ENCODE results near the gene MUC3A.

The MUC3A gene

DNA sequence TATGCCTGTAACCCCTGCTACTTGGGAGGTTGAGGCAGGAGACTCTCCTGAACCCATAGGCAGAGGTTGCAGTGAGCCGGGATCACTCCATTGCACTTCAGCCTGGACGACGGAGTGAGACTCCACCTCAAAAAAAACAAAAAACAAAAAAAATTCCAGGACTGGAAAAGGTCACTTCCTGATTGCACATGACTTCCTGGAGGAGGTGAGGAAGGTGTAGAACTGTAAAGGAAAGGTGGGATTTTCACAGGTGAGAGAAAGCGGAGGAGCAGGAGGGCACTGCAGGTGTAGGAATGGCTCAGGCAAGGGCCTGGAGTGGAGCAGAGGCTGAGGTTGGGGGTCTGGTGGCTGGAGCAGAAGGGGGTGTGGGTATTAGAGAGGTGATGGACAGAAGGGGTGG is 3.2 kb upstream of the MUC3A start:
- no peak for DNase-seq

DNA sequence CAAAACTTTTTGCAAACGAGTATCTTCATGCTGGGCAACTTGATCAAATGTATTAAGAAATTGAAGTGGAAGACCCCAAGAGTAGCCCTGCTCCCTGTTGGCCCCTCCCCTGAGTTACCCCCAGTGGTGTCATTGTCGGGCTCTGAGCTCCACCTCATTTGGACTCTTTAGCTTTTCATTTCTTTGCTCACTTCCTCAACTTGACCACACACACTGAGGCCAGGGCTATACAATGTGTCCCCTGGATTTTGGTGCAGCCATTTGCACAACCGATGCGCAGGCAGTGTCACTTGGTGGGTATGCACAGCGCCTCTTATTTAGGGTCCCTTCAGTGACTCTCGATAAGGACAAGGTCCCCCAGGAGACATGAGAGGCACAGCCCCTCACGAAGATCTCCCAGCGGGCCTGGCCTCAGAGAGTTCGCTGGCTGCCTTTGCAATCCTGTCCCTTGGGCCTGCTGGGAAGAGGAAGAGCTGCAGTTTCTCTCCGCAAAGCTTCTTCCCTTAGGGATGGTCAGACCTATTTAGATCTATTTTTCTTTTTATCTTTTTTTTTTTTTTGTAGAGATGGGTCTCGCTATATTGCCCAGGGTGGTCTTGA is 2.5 kb upstream of the MUC3A start:
- DNase-seq, result no peak

DNA sequence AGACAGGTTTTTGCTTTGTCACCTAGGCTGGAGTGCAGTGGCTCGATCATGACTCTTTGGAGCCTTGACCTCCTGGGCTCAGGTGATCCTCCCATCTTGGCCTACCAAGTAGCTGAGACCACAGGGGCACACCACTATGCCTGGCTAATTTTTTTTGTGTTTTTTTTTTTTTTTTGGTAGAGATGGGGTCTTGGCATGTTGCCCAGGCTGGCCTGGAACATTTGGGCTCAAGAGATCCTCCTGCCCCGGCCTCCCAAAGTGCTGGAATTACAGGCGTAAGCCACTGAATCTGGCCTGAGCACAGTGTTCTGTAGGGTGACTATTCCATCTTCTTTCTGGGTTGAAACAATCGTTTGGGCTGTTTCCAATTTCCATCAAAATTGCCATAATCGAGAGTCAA is 1.5 kb upstream of the MUC3A start:
- DNase-seq, result no peak

GRCh38 chr7:100949933-100950443 is 654 bp downstream of the MUC3A start:
- DNase-seq, result no peak

- DNase-seq, result no peak
Measured at GRCh38 chr7:100951172-100951571, 1.8 kb downstream of the MUC3A start.

DNA sequence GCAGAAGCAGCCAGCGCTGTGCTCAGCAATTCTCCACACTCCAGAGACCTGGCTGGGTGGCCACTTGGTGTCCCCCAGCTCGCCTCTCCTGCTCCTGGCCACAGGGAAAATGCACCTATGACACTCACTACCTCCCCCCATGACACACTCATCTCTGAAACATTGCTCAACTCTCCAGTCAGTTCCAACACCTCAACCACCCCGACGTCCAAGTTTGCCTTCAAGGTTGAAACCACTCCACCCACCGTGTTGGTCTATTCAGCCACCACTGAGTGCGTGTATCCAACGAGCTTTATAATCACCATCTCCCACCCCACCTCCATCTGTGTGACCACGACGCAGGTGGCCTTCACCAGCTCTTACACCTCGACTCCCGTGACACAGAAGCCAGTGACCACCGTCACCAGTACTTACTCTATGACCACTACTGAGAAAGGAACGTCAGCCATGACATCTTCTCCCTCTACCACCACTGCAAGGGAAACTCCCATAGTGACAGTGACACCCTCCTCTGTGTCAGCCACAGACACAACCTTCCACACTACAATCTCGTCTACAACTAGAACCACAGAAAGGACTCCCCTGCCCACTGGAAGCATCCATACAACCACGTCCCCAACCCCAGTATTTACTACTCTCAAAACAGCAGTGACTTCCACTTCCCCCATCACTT is 2.7 kb downstream of the MUC3A start:
- no peak for DNase-seq

GRCh38 chr7:100952641-100953040 is 3.3 kb downstream of the MUC3A start:
- no peak for DNase-seq

DNA sequence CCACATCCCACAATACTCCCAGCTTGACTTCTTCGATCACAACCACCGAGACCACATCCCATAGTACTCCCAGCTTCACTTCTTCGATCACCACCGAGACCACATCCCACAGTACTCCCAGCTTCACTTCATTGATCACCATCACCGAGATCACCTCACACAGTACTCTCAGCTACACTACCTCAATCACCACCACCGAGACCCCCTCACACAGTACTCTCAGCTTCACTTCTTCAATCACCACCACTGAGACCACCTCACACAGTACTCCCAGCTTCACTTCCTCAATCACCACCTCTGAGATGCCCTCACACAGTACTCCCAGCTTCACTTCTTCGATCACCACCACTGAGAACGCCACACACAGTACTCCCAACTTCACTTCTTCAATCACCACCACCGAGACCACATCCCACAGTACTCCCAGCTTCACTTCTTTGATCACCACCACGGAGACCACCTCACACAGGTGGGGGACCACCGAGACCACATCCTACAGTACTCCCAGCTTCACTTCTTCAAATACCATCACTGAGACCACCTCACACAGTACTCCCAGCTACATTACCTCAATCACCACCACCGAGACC is 8.6 kb downstream of the MUC3A start:
- no peak for DNase-seq

DNA sequence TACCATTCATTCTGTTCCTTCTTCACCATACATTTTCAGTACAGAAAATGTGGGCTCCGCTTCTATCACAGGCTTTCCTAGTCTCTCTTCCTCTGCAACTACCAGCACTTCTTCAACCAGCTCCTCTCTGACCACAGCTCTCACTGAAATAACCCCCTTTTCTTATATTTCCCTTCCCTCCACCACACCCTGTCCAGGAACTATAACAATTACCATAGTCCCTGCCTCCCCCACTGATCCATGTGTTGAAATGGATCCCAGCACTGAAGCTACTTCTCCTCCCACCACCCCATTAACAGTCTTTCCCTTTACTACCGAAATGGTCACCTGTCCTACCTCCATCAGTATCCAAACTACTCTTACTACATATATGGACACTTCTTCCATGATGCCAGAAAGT is 10.6 kb downstream of the MUC3A start:
- DNase-seq, result no peak

DNA sequence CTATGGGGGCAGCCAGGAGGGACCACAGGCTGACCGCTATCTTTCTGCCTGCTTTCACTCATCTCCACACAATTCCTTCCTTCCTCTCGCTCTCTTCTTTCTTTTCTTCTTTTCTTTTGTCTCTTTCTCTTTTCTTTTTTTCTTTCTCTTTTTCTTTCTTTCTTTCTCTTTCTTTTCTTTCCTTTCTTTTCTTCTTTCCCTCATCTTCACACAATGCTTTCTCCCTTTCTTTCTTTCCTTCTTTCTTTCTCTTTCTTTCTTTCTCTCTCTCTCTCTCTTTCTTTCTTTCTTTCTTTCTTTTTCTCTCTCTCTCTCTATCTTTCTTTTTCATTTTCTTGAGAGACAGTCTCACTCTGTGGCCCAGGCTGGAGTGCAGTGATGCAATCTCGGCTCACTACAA is 13.2 kb downstream of the MUC3A start:
- no peak for DNase-seq

DNA sequence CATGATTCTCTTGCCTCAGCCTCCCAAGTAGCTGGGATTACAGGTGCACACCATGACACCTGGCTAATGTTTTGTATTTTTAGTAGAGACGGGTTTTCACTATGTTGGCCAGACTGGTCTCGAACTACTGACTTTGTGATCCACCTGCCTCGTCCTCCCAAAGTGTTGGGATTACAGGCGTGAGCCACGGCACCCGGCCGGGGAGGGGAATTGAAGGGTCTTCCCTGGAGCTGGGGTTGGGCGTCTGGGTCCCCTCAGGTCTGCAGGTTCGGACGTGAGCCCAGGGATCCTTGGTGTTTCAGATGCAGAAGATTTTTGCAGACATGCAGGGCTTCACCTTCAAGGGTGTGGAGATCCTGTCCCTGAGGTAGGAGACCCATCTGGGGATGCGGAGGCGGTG is 14.1 kb downstream of the MUC3A start:
- DNase-seq, result no peak

DNA sequence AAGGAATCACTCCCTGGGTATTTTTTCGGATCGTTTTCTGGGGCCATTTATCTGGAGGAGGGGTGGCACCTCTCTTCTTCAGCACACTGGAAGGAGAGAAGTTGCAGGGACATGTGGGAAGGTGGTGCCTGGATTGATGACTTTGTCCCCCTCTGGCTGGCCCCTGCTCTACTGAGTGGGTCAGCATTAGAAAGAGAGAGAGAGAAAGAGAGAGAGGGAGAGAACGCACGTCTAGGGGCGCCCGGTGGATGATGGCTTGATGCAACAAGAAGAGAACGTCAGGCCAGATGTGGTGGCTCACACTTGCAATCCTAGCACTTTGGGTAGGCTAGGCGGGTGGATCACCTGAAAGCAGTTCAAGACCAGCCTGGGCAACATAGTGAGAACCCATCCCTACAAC is 14.5 kb downstream of the MUC3A start:
- DNase-seq, result no peak

DNA sequence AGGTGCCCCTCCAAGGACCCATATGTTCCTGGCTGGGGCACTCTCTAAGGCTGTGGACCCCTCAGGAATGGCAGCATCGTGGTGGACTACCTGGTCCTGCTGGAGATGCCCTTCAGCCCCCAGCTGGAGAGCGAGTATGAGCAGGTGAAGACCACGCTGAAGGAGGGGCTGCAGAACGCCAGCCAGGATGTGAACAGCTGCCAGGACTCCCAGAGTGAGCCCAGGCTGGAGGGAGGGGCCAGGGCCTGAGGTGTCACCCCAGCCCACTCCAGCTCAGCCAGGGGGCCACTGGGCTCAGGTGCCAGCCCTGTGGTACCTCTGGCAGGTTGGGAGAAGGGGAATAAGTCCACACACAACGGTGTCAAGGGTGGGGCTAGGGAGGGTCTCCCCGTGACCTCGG is 15.3 kb downstream of the MUC3A start:
- no peak for DNase-seq

DNA sequence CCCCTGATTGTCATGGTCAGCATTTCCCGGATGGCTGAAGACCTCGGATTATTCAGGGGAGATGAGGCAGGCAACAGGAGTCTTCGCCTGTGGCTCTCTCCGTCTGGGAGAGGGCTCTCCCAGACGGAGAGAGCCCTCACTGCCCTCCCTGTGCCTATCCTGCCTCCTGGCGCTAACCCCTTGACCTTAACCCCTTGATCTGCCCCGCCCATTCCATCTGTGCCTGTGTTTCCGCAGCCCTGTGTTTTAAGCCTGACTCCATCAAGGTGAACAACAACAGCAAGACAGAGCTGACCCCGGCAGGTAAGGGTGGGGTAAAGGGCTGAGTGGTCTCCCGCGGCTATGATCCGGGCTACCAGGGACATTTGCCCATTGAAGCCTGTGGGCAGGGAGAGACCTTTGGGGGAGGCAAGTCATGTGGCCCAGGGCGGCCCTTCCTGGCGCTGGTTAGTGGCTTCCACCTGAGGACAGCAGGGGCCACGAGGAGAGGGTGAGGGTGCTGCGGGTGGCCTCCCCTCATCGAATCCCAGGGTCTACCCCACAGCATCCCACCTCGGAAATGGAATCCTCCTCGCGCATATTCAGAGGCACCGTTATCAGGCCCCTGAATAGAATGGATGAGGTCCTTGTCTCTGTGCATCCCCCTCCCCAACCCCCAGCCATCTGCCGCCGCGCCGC is 15.8 kb downstream of the MUC3A start:
- no peak for DNase-seq

- no peak for DNase-seq
Measured at GRCh38 chr7:100965723-100966541, 16.6 kb downstream of the MUC3A start.

- no peak for DNase-seq
Measured at GRCh38 chr7:100966542-100967291, 17.4 kb downstream of the MUC3A start.

DNA sequence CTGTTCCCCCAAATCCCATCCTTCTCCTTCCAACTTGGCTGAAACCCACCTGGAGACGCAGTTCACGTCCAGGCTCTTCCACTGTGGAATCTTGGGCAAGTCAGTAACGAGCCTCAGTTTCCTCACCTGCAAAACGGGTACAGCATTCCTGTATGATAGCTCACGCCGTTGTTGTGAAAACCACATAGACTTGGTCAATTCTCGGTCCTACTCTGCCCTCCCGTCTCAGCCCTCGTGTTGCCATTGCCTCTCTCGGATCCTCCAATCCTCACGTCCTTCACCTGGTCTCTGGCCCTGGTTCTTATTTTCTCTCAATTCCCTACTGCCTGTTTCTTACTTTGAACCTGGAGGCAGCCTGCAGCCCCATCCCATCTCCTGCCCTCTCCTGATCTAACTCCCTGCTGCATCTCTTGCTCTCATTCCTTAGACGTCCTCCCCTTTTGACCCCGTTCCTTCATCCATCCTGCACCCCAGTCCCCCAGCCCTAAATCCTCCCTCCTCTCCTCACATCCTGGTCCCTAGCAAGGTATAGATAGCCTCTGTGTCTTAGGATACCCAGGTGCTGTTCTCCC is 18.0 kb downstream of the MUC3A start:
- DNase-seq, result no peak

GRCh38 chr7:100968031-100968430 is 18.7 kb downstream of the MUC3A start:
- DNase-seq, result no peak

DNA sequence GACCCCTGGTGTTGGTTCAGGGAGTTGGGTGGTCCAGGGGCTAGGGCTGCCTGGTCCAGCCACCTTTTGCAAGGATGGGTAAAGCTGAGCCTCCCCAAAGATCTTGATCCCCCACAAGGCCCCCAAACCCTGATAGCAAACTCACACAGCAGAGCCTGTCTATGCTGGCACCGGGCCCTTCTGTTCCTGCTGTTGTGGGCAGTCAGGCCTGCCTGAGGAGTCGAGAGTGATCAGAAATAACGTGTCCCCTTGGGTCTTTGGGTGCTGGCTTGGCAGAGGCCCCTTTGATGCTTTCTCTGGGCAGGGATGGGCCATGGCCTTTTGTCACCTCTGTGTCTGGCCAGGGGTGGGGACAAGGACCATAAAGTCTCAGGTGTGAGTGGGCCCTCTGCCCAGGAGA is 19.3 kb downstream of the MUC3A start:
- no peak for DNase-seq

- no peak for DNase-seq
Measured at GRCh38 chr7:100969066-100969615, 19.8 kb downstream of the MUC3A start, which contains the start of gene MUC12. Gene MUC12 (plus strand): TSS chr7:100969565. CDS start chr7:100969623, 58 bp downstream.

Data from midbrain (tissue), 1 donor.